GM19025 (cell line): ENCODE results near the gene SNX18.

Source experiments
- ATAC-seq: cut with Tn5 transposase; IDR thresholded peaks from one replicate; pipeline ENCODE4 v1.9.1; 2021; ENCODE audit warnings: mild to moderate bottlenecking, low read depth, moderate library complexity; ENCODE audit not compliant: unreplicated experiment

SNX18 gene

DNA sequence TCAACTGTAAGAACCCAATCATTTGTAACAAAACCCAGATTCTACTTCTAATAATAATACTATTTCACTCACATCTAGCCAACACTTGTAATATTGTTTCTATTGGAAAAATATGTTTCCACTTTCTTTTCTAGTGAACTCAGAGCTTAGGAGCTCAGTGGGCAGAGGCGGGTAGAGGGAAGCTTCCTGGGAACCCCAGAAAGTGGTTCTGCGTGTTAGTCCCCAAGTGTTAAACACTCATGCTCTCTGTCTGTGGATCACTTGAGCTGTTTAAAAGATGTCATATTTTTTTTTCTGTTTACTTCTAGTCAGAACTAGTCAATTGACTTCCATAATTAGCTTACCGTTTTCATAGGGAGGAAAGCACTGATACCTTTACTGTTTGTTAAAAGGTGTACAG is 20.6 kb downstream of the SNX18 start:
- ATAC-seq, result no peak

- no peak for ATAC-seq
Measured at GRCh38 chr5:54539001-54539400, 21.4 kb downstream of the SNX18 start.

DNA sequence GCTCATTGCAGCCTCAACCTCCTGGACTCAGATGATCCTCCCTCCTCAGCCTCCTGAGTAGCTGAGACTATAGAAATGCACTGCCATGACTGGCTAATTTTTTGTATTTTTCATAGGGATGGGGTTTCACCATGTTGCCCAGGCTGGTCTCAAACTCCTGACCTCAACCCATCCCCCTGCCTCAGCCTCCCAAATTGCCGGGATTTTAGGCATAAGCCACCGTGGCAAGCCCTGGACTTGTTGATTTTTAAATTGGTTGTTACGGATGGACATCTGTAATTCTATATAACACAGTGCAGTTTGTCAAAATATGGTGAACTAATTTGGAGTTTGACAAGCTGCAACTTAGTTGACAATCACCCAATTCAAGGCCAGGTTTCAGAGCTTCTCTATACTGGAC is 22.7 kb downstream of the SNX18 start:
- no peak for ATAC-seq

DNA sequence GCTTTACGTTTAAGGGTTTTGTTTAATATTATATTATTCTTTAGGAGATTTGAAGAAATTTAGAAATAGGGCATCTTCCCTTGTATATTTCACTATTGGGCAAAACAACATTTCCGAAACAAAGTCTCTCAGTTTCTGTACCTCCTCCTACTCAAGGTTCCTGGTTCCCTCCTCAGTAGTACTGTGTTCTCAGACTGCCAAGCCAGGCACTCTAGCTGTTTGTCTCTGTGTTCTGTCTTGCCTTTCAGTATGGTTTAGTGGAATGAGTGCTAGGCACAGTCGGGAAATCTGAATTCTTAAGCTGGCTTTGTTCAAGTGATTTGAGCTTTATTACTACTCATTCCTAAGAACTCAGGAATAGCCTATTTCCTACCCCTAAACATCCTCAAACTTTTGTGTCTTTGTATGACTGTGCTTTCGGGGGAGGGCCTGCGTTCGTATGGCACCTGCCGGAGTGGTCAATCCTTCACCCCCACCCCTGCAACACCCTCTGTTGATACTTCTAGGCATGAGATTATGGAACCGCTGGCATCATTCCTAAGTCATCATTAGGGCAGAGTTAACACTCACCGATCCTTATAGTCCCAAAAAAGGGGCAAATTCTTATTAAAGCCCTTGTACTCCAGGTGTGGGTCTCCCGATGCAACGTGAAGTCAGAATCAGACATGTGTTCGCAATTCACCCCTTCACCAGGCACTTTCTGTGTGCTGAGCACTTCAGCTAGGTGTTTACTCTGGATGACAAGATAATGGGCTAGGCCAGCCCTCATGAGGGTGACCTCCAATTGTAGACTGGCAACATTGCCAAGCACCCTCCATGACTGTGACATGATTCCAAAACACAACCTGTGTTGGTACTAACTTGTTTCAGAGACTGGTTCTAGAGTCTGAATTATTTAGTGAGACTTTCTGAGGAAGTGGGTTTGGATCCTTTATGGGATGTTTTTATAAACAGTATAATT is 24.5 kb downstream of the SNX18 start:
- no peak for ATAC-seq

DNA sequence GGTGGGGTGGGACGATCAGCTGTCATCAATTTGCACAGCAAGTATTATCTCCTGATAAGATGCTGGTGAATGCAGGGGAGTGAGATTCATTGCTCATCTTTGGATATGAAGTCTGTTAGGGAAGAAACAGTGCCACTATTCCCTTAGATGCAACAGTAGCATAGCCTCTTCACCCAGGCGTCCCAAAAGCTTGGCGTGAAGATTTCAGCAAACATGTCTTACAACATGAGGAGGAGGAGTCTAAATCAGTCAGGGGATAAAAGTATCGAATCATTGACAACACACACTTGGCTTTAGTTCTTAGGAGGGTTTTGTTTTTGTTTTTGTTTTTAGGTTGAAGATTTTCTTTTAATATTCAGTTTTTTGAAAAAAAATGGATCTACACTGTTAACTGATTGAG is 26.5 kb downstream of the SNX18 start:
- no peak for ATAC-seq

DNA sequence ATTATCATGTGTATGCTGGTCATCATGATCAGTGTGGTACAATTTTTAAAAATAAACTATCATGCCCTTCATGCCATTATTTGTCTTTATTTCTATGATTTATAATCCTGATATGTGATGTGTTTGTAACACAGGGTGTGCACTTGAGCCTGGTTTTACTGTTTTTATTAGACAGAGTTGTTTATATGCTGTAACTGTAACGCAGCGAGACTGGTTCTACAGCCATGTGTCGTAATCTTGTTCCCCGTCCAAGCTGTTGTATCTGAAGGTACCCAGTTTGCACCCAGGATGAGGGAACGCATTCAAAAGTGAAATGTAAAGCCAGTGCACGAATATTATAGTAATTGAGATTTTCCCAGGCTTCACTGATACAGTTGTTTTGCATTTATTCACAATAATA is 28.2 kb downstream of the SNX18 start:
- ATAC-seq, result no peak

GRCh38 chr5:54547711-54548250 is 30.2 kb downstream of the SNX18 start:
- no peak for ATAC-seq

DNA sequence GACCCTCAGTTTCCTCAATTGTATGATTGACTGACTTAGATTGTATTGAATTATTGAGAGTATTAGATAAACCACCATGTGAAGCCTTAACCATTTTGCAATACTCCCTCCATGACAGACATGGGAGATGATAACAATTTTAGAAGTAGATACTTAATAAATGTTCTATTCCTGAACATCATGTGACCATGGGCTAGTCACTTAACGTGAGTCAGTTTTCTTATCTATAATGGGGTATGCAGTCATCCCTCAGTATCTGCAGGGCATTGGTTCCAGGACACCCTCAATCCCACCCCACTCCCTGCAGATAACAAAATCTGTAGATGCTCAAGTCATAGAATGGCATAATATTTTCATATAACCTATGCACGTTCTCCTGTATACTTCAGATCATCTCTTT is 31.0 kb downstream of the SNX18 start:
- no peak for ATAC-seq

GRCh38 chr5:54551292-54551691 is 33.7 kb downstream of the SNX18 start:
- ATAC-seq, result no peak

DNA sequence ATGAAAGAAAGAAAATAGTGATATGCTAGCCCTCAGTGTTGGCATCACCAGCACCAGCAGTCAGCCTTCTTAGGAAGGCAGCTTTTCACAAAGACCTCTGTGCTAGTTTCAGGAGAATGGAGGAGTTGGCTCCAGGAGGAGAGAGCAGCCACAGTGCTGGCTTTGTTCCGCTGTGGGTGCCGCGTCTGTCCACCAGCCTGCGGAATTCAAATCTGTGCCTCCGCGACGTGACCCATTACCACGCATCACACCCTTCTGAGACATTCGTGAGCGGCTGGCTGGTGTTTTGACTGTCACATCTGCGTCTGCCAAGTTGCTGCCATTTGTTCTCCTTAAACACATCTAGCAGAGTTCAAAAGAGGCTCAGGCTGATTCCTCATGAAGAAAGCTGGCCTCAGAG is 34.4 kb downstream of the SNX18 start:
- ATAC-seq, result no peak

DNA sequence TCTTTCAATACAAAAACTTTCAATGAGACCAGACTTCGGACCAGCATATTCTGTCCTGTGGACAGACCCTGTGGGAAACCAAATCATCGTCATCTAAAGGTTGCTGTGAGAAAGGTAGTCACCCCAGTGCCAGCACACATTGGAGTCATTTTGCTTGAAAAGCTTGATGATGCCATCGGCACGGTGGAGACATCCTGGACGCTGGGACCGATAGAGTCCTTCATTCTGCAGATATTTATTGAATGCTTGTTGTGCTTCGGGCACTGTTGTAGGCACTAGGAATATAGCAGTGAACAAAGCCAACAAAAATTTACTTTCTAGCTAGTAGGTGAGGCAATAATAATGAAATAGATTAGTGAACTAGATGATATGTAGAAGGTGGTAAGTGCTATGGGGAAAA is 34.9 kb downstream of the SNX18 start:
- ATAC-seq, result no peak

DNA sequence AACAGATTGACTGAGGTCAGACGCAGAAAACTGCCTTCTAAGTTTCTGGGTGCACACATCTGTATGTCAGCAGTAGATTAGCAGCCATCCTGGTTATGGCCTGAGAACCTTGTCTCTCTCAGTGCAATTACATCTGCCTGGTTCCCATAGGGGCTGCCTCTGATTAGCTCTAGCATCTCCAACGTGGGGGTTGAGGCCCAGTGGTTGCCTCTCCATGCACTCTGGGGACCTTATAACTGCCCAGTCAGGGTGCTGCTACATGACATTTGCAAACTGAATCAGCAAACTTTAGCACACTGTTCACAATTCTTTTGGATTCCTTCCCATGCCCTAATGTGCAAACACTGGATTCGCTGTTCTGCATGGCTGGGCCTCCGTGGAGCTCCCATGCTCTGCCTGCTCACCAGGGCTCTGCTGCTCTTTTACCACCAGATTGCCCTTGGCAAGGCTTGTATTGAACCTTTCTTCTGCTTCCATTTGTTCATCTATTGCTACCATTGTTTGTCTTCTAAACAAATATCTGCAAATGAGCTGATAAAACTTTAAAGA is 36.2 kb downstream of the SNX18 start:
- ATAC-seq, result no peak

DNA sequence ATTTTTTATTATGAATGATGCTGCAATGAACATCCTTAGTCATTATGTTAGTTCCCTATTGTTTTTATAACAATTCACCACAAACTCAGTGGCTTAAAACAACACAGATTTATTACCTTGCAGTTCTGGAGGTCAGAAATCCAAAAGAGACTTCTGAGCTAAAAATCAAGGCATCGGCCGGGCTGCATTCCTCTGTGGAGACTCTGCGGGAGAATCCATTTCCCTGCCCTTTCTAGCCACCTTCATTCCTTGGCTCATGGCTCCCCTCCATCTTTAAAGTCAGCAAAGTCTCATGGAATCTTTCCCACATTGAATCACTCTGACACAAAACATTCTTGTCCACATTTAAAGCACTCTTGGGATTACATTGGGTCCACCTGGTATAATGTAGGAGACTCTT is 38.6 kb downstream of the SNX18 start:
- no peak for ATAC-seq

GRCh38 chr5:54558362-54558761 is 40.8 kb downstream of the SNX18 start:
- no peak for ATAC-seq

- no peak for ATAC-seq
Measured at GRCh38 chr5:54561651-54562050, 44.1 kb downstream of the SNX18 start.

GRCh38 chr5:54563083-54563761 is 45.7 kb downstream of the SNX18 start:
- ATAC-seq, result no peak

DNA sequence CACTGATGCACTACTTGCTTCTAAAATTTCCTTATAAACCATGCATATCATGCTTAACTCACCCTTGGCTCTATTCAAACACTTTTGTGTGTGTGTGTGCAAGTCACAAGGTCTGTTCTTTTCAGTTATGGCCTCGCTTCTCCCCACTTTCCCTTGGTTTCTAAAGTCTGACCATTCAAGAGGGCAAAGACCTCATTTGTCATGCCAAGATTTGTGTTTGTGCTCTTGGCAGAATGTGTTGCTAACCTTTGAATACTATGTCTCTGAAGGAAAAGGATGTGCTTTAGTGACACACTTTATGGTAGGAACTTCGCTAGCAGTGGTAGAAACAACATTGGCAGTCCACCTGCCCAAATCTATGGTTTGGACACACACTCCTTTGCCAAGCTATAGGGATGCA is 50.4 kb downstream of the SNX18 start:
- no peak for ATAC-seq

DNA sequence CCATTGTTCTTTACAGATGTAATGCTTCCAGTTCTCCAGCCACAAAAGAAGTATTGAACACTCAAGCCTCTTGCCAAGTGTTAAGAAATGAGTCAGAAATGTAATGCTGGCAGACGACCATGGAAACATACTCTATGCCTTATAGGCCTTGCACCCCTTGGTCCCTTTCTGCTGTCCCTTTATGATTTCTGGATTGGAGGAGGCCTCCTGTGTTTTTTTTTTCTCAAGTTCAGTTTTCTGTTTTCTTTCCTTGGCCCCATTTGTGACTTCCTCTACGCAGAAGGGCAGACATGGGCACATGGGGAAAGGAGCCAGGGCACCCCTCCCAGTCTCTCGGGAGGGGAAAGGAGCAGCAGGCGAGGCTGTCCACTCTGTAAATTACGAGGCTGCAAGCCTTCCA is 53.4 kb downstream of the SNX18 start:
- no peak for ATAC-seq

- ATAC-seq, result no peak
Measured at GRCh38 chr5:54571462-54571861, 53.9 kb downstream of the SNX18 start.

- ATAC-seq, result no peak
Measured at GRCh38 chr5:54573812-54574489, 56.4 kb downstream of the SNX18 start.

GRCh38 chr5:54577528-54577927 is 60.0 kb downstream of the SNX18 start:
- ATAC-seq, result no peak
